Measurements from ENCODE around the gene ZNF366.

Gene ZNF366

DNA sequence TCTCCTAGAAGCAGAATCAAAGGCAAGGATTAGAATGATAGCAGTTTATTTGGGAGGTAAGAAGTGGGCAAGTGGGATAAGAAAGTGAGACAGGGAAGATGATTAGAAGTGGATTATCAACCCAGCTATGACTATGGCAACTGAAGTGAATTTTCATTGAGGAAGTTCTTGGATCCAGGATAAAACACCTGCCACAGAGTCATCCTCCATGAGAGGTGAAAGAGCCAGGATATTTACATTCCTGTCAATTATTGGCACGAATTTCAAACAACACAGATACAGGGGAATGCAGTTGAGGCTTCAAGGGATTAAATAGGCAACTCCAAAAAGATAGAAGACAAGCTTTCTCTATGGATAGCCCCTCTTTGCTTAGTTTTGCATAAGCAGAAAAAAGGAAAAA is 31.8 kb upstream of the ZNF366 start:
- no peak for DNase-seq (ENCODE audit: low read depth)
- H3K4me3 ChIP-seq (ENCODE audit: control insufficient read depth, low read depth, low read length), result no peak overlapping the region
- TF ChIP-seq, protein P1, sequence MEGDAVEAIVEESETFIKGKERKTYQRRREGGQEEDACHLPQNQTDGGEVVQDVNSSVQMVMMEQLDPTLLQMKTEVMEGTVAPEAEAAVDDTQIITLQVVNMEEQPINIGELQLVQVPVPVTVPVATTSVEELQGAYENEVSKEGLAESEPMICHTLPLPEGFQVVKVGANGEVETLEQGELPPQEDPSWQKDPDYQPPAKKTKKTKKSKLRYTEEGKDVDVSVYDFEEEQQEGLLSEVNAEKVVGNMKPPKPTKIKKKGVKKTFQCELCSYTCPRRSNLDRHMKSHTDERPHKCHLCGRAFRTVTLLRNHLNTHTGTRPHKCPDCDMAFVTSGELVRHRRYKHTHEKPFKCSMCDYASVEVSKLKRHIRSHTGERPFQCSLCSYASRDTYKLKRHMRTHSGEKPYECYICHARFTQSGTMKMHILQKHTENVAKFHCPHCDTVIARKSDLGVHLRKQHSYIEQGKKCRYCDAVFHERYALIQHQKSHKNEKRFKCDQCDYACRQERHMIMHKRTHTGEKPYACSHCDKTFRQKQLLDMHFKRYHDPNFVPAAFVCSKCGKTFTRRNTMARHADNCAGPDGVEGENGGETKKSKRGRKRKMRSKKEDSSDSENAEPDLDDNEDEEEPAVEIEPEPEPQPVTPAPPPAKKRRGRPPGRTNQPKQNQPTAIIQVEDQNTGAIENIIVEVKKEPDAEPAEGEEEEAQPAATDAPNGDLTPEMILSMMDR (IDR thresholded peaks at IDR 0.05; ENCODE audit: control insufficient read depth, insufficient read depth, low read depth, low read length, missing control alignments), result no peak

DNA sequence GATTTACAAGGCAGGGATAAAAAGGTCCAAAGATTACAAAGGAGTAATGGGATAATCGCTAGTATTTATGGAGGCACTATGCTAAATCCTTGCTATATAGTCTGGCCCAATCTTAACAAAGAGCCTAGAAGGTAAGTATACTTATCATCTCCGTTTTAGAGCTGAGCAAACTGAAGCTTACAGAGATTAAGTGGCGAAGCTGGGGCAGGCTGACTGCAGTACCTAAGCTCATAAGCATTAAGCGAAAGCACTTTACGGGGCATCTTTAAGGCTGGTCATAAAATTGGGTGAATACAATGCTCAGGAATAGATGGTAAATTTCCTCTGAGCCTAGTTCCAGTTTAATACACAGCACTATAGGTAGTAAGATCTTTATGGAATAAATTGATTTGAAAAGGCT is 30.0 kb upstream of the ZNF366 start:
- DNase-seq (ENCODE audit: low read depth), result no peak
- no peak overlapping the region for H3K4me3 ChIP-seq (ENCODE audit: control insufficient read depth, low read depth, low read length)
- TF ChIP-seq, protein P1 (IDR thresholded peaks at IDR 0.05; ENCODE audit: control insufficient read depth, insufficient read depth, low read depth, low read length, missing control alignments), result no peak

GRCh38 chr5:72531496-72532190 is 24.4 kb upstream of the ZNF366 start:
- DNase-seq (ENCODE audit: low read depth), result peak; percentile 52
- TF ChIP-seq, protein P1 (IDR thresholded peaks at IDR 0.05; ENCODE audit: control insufficient read depth, insufficient read depth, low read depth, low read length, missing control alignments), result peak; percentile 5
- H3K4me3 ChIP-seq (ENCODE audit: control insufficient read depth, low read depth, low read length), result no peak overlapping the region

GRCh38 chr5:72530196-72530595 is 23.0 kb upstream of the ZNF366 start:
- no peak for DNase-seq (ENCODE audit: low read depth)
- no peak overlapping the region for H3K4me3 ChIP-seq (ENCODE audit: control insufficient read depth, low read depth, low read length)
- TF ChIP-seq, protein P1 (IDR thresholded peaks at IDR 0.05; ENCODE audit: control insufficient read depth, insufficient read depth, low read depth, low read length, missing control alignments), result no peak

DNA sequence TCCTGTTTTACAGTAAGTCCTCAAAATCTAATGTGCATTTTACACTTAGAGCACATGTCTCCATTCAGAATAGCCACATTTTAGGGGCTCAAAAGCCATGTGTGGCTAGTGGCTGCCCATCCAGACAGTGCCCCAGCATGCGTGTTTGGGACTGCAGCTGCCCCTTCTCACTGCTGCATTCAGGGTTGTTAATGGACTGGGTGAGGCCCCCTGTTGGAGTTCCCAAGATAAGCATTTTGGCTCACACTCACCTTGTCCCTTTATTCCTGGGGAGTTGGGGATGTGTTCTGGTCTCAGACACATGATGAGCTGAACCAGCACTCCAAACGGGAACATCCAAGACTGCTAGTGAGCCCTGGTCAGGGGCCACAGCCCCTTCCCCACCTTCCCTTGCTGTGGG is 22.2 kb upstream of the ZNF366 start:
- DNase-seq (ENCODE audit: low read depth), result no peak
- no peak overlapping the region for H3K4me3 ChIP-seq (ENCODE audit: control insufficient read depth, low read depth, low read length)
- TF ChIP-seq, protein P1 (IDR thresholded peaks at IDR 0.05; ENCODE audit: control insufficient read depth, insufficient read depth, low read depth, low read length, missing control alignments), result no peak

DNA sequence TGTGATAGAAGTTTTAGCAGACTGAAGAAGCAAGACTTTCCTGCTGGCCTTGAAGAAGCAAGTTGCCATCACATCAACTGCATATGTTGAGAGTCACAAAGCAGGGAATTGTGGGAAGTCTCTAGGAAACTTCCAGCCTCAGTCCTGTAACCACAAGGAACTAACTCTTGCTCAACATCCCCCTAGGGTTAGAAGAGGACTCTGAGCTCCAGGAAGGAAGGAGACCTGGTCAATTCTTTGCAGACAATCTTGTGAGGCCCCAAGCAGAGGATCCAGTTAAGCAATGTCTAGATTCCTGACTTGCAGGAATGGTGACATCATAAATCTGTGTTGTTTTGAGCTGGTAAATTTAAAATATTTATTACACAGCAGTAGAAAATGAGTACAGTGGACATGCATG is 18.6 kb upstream of the ZNF366 start:
- DNase-seq (ENCODE audit: low read depth), result peak; percentile 89
- H3K4me3 ChIP-seq (ENCODE audit: control insufficient read depth, low read depth, low read length), result no peak overlapping the region
- TF ChIP-seq, protein P1 (IDR thresholded peaks at IDR 0.05; ENCODE audit: control insufficient read depth, insufficient read depth, low read depth, low read length, missing control alignments), result no peak

Measured in AG09309 (cell line).